GM21447 (cell line): ENCODE results near the gene ANXA6.

Experiments
- ATAC-seq: cut with Tn5 transposase; IDR thresholded peaks from one replicate; pipeline ENCODE4 v1.9.1; 2021; ENCODE audit not compliant: unreplicated experiment

The ANXA6 gene

GRCh38 chr5:151130922-151131891 is 26.4 kb downstream of the ANXA6 start:
- no peak for ATAC-seq

- ATAC-seq, result no peak
These were observed 27.2 kb downstream of the ANXA6 start for GRCh38 chr5:151130235-151130921.

- no peak for ATAC-seq
These were observed 28.8 kb downstream of the ANXA6 start for GRCh38 chr5:151128817-151129216.

- ATAC-seq, result no peak
These were observed 29.7 kb downstream of the ANXA6 start for GRCh38 chr5:151127926-151128325.

- peak; percentile 20 for ATAC-seq
These were observed 31.4 kb downstream of the ANXA6 start for GRCh38 chr5:151126199-151126645.

GRCh38 chr5:151125421-151125820 is 32.2 kb downstream of the ANXA6 start:
- ATAC-seq, result peak; percentile 25

- ATAC-seq, result peak; percentile 84
These were observed 33.5 kb downstream of the ANXA6 start for GRCh38 chr5:151123897-151124751.

- ATAC-seq, result no peak
These were observed 34.8 kb downstream of the ANXA6 start for GRCh38 chr5:151122828-151123227.

GRCh38 chr5:151121665-151122064 is 35.9 kb downstream of the ANXA6 start:
- no peak for ATAC-seq

- no peak for ATAC-seq
These were observed 36.5 kb downstream of the ANXA6 start for GRCh38 chr5:151121095-151121494.

- ATAC-seq, result no peak
These were observed 38.5 kb downstream of the ANXA6 start for GRCh38 chr5:151118913-151119575.

GRCh38 chr5:151115272-151115905 is 42.2 kb downstream of the ANXA6 start:
- ATAC-seq, result no peak

- ATAC-seq, result no peak
These were observed 43.9 kb downstream of the ANXA6 start for GRCh38 chr5:151113651-151114050.

- ATAC-seq, result peak; percentile 38
These were observed 46.6 kb downstream of the ANXA6 start for GRCh38 chr5:151110992-151111391.

- ATAC-seq, result no peak
These were observed 47.4 kb downstream of the ANXA6 start for GRCh38 chr5:151110122-151110681.

GRCh38 chr5:151108566-151108965 is 49.0 kb downstream of the ANXA6 start:
- ATAC-seq, result no peak

GRCh38 chr5:151107738-151108520 is 49.6 kb downstream of the ANXA6 start:
- no peak for ATAC-seq

- no peak for ATAC-seq
These were observed 50.5 kb downstream of the ANXA6 start for GRCh38 chr5:151107084-151107483.

- ATAC-seq, result no peak
These were observed 51.1 kb downstream of the ANXA6 start for GRCh38 chr5:151106509-151106908.
